Skin epidermis (tissue), 12 donors: ENCODE data around the gene PDZRN3.
A peak's percentile ranks its signal among the peaks of the same experiment; 100 is the strongest.

Experiments used
- H3K27ac ChIP-seq, 21 experiments: fragments of 200-600 bp; sonication (generic) in 11 of 21; one replicate each; pipeline ENCODE4 v1.5.0; 2020; ENCODE audit warnings: mild to moderate bottlenecking in 3 of 21, inconsistent platforms in 2 of 21, moderate library complexity in 2 of 21
- H3K4me3 ChIP-seq, 7 experiments: fragments of 200-600 bp; sonication (generic) in 2 of 7; one replicate each; pipeline ENCODE4 v1.5.0; 2020; ENCODE audit warnings: inconsistent platforms in 2 of 7, mild to moderate bottlenecking in 2 of 7, moderate library complexity in 1 of 7

The PDZRN3 gene

GRCh38 chr3:73624017-73624820 is 522 bp downstream of the PDZRN3 start:
- Histone ChIP-seq H3K27ac (peak overlapping the region in 20 of 21 experiments; percentile 53 to 86 (median 74)), H3K4me3 (peak overlapping the region; percentile 37 to 61 (median 45))

DNA sequence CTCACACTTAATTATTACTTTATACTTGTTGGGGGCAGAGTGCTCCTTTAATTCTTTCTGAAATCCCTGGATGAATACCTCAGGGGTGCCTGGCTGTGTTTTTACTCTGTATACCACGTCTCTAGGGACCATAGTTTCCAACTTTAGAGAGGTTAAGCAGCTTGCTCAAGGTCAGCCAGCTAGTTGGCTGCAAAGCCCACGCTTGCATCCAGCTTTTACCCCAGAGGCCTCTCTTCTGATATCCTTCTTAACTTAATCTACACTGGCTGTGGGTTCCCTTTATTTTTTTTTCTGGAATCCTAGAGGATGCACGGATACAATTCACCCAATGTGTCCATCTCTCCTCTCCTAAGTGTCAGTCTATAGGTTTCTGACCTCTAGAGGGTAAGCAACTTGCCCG is 1.4 kb downstream of the PDZRN3 start:
- H3K4me3 ChIP-seq, result peak overlapping the region; percentile 37 to 61 (median 45)
- peak overlapping the region in 17 of 21 experiments; percentile 2 to 86 (median 69) for H3K27ac ChIP-seq

DNA sequence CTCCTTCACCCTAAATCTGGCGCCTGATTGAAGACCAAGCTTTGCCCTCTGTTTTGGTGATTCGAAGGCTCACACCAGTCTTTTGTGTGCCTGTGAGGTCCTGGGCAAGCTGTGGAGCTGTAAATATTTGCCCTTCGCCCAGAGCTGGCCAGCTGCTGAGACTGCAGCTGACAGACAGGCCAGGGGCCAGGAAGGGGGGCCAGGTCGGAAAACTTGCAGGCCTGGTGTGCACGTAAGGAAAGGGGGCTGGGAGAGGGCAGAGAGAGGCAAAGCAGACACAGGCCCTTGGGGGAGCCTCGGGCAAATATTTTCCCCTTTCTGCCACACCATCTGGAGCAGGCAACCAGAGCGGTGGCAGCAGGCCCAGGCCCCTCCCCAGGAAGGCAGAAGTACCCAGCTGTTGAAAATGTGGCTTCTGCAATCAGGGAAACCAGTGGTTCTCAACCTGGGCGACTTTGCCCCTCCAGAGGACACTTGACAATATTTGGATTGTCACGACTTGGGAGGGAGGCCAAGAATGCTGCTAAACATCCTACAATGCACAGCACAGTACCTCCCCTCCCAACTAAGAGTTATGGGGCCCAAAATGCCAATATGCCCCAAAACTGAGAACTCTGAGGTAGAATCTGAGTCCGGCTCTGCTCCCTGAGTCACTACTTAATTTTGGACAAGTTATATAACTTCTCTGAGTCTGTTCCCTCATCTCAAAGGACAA is 2.5 kb downstream of the PDZRN3 start:
- Histone ChIP-seq H3K27ac (peak overlapping the region in 13 of 21 experiments; percentile 24 to 86 (median 65)), H3K4me3 (peak overlapping the region; percentile 3 to 61 (median 39))

DNA sequence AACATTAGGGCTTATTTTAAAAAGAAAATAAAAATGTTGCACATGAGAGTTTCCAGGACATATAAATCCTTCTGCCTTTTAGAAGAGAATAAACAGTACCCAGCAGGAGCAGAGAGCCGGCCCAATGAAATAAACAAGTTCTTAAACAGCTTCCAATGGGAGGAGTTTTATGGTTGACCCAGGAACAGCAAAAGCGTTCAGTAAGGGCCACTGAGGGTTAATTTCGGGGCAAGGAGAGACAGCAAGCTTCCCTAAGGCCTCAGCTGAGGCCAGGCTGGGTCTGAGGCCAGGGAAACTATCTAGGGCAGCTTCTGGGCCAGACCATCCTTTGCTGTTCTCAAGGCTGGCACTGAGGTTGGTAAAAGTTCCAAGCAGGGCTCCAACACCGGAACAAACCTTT is 3.4 kb downstream of the PDZRN3 start:
- Histone ChIP-seq H3K4me3 (peak overlapping the region in 4 of 7 experiments; percentile 1 to 61 (median 31)), H3K27ac (peak overlapping the region in 9 of 21 experiments; percentile 18 to 86 (median 65))

DNA sequence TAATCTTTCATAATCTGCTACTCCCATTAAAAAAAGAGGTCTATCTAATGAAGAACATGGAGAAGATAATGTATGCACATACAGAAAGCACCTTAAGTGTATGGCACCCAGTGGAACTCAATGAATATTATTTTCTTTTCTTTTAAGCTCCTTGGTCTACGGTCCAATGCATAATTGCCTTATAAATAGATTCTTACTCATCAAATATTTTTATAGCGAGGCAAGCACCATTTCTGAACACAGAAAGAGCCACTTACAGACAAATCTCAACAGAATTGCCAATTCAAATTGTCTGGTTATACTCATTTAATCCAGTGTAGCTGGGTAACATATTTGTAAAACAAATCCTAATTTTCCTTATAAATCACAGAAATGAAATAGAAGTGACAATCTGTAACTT is 6.3 kb downstream of the PDZRN3 start:
- no peak overlapping the region for H3K27ac ChIP-seq
- H3K4me3 ChIP-seq, result no peak overlapping the region

GRCh38 chr3:73616056-73616455 is 8.7 kb downstream of the PDZRN3 start:
- no peak overlapping the region for H3K27ac ChIP-seq
- H3K4me3 ChIP-seq, result no peak overlapping the region

- Histone ChIP-seq H3K27ac (no peak overlapping the region), H3K4me3 (no peak overlapping the region)
Measured at GRCh38 chr3:73614419-73614818, 10.3 kb downstream of the PDZRN3 start.

- H3K4me3 ChIP-seq, result no peak overlapping the region
- no peak overlapping the region for H3K27ac ChIP-seq
Measured at GRCh38 chr3:73611176-73611575, 13.6 kb downstream of the PDZRN3 start.

DNA sequence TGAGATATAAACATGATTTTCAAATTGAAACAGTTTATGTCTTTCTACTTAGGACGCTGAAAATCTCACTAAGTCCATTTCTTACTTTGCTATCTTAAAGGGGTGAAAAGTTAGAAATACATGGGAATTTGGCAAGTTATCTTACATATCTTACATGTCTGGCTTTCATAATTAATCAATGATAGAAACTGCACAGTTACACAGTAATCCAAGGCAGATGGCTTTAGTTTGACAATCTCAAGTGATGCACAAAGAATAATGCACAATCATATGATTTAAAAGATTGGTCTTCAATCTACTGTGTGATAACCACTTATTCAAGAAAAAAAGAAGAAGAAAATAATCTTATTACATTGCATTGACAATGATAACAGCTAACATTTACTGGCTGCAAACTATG is 14.2 kb downstream of the PDZRN3 start:
- Histone ChIP-seq H3K4me3 (no peak overlapping the region), H3K27ac (no peak overlapping the region)

- no peak overlapping the region for H3K27ac ChIP-seq
- no peak overlapping the region for H3K4me3 ChIP-seq
Measured at GRCh38 chr3:73609655-73610054, 15.1 kb downstream of the PDZRN3 start.

GRCh38 chr3:73609315-73609641 is 15.5 kb downstream of the PDZRN3 start:
- Histone ChIP-seq H3K27ac (no peak overlapping the region), H3K4me3 (no peak overlapping the region)

GRCh38 chr3:73608456-73609314 is 16.1 kb downstream of the PDZRN3 start:
- no peak overlapping the region for H3K27ac ChIP-seq
- H3K4me3 ChIP-seq, result no peak overlapping the region

- Histone ChIP-seq H3K27ac (peak overlapping the region in 1 of 21 experiments; percentile 7), H3K4me3 (no peak overlapping the region)
Measured at GRCh38 chr3:73605861-73606260, 18.9 kb downstream of the PDZRN3 start.

- H3K4me3 ChIP-seq, result no peak overlapping the region
- H3K27ac ChIP-seq, result peak overlapping the region in 3 of 21 experiments; percentile 29 to 56 (median 32)
Measured at GRCh38 chr3:73605412-73605811, 19.3 kb downstream of the PDZRN3 start.

- Histone ChIP-seq H3K4me3 (no peak overlapping the region), H3K27ac (peak overlapping the region in 2 of 21 experiments; percentile 32 to 54)
Measured at GRCh38 chr3:73604451-73604850, 20.3 kb downstream of the PDZRN3 start.

DNA sequence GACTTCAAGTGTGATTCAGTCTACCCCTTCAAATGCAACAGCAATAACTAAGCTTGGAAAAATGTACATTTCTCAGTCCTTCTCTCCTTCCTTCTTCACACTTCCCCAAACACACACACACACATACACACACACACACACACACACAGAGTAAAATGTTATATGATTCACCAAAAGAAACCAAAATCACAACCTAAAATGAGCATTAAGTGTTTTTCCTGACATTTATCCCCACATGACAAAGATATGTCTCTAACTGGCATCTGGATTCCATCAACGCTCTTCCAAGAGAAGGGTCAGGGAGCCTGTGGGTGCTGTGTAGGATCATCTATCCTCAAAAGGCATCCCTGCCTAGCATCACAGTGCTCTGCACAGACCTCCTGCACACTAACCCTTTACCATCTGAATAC is 21.0 kb downstream of the PDZRN3 start:
- Histone ChIP-seq H3K4me3 (no peak overlapping the region), H3K27ac (peak overlapping the region in 3 of 21 experiments; percentile 28 to 54 (median 30))

DNA sequence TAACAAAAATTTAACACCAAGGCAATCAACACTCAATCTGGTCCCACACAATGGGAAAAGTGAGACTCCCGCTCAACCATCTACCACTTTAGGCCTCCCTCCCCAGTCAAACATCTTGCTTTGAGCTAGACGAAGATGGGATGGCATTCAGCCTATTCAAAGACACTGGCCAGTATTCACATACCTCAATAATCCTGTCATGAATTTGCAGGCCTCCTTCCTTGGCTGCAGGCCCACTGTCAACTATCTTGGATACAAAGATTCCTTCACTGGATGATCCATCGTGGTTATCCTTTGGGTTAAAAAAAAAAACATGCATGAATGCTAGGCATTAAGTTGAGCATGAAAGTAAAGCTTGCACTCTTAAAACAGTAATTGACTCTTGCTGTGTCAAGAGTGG is 22.6 kb downstream of the PDZRN3 start:
- no peak overlapping the region for H3K4me3 ChIP-seq
- H3K27ac ChIP-seq, result peak overlapping the region in 5 of 21 experiments; percentile 6 to 71 (median 28)

DNA sequence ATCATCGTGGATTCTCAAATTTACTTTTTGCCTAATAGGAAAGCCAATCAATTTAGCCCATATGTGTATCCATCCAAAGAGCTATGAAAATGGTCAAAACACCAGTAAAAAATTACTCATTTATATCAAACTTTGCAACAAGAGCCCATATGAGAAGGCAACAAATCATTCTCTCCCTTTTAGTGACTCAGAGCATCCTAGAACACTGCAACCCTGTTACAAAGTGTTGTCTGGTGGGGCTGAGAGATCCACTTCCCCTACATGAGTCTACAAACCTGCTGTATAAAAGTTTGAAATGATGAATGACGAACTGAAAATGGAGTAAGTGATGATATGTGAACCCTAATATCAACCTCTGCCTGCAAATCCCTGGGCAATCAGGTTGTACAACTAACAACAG is 23.3 kb downstream of the PDZRN3 start:
- no peak overlapping the region for H3K4me3 ChIP-seq
- H3K27ac ChIP-seq, result peak overlapping the region in 4 of 21 experiments; percentile 33 to 71 (median 62)

DNA sequence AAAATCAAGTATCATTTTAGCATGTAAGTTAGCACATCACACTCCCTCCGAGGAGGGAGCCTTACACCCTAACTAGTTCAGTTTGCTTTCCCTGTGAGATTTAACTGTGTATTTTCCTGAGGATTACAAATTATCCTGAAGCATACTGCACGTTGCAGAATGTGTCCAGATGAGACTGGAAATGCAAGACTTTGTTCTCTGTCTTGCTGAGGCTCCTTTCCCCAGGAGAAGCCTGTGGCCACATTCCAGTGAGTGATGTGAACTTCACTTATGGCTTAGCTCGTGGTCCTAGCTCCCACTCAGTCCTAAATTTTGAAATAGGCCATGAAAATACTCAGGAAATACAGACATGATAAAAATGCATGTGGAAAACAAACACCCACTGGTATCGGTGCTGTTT is 23.7 kb downstream of the PDZRN3 start:
- H3K27ac ChIP-seq, result peak overlapping the region in 5 of 21 experiments; percentile 29 to 71 (median 62)
- H3K4me3 ChIP-seq, result no peak overlapping the region
